HG02642 (cell line): ENCODE data around the gene KRT78.

Experiments used
- ATAC-seq: cut with Tn5 transposase; IDR thresholded peaks from one replicate; pipeline ENCODE4 v1.9.1; 2021; ENCODE audit warnings: mild to moderate bottlenecking; ENCODE audit not compliant: unreplicated experiment, poor library complexity

The KRT78 gene

GRCh38 chr12:52814710-52815155, 34.1 kb downstream of the KRT78 start:
- ATAC-seq: no peak

- no peak for ATAC-seq
Measured at GRCh38 chr12:52813885-52814709, 34.7 kb downstream of the KRT78 start, which contains the start of gene KRT4. TSS of gene KRT4 (minus strand) at chr12:52814116. CDS start at chr12:52814058, 58 bp downstream.

DNA sequence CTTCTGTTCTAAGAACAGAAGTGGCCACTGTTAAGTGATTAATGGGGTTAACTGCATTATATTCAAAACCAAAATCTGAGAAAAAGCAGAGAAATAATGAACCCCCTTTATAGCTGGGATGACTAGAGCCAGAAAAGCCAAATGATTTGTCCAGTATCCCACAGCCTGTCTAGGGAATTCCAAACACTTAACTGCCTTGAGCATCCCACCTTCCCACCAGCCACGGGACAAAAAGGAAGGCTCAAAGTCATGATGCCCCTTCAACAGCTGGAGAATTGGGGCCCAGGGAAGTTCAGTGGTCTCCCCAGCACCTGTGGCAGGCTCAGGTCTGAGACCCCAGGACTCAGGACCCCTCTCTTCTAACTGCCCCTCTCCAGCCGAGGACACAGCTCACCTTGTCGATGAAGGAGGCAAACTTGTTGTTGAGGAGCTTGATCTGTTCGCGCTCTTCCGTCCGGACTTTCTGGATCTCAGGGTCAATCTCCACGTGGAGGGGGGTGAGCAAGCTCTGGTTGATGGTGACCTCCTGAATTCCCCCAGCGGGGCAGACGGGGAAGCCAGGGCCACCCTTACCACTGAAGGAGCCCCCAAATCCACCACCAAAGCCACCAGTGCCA, 35.5 kb downstream of the KRT78 start:
- ATAC-seq: no peak

DNA sequence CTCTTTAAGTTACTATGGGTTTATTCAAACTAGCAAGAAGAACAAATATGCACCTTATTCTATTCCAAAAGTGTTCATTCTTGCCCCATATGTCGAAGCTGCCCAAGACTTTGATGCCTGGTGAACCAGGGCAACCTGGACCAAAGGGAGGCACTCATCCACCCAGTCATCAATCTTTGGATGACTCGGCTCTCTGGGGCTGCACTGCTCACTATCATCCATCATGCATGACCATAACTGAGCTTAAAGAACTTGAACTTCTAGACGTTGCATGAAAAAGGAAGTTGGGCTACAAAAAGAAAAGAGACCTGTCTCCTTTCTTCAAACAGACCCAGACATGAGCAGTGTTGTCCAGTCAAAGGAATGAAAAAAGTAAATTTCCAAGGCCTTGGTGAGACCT, 36.0 kb downstream of the KRT78 start:
- ATAC-seq: no peak

DNA sequence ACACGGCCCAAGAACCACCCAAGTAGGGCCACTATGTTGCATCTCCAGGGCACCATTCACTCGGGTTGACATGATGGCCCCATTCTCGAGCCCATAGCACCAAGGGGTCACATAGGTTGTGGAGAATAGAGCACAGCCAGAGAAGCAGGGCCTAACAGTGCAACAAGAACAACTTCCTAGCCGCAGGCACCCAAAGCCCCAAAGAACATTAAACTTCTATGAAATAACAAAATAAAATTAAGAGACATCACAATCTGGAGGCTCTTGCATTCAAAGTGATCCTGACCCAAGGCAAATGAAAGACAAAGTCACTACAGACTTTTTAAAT, 36.8 kb downstream of the KRT78 start:
- no peak for ATAC-seq

DNA sequence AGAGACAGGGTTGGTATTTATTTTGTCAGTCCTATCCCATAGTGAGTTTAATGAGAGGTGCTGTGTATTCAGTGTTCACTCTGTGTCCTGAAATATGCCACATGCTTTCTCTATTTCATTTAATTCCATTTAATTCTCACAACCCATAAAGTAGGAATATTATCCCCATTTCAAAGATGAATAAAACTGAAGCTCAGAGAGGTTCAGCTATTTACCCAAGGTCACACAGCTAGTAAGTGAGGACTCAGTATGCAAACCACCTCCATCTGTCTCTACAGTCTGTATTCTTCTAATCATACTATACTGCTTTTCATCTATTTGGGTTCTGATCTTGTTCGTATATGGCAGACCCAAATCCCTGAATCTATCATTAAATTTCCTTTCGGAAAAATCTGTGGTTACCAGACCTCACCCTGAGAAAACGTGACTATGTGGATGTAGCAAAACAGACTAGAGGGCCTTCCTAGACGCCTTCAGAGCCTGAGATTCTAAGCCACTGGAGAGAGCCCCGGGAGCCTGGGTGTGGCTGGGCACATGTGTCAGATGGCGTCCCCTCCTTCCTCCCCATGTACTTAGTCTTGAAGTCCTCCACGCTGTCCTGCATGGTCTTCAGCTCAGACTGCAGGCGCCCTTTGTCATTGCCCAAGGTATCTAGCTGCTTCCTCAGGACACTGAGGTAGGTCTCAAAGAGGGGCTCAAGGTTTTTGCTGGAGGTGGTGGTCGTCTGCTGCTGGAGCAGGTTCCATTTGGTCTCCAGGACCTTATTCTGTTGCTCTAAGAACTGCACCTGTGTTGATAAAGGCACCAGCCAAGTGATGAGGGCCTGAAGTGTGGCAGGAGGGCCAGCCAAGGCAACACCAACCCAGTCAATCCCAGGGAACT, 37.4 kb downstream of the KRT78 start:
- ATAC-seq: no peak

GRCh38 chr12:52810554-52810953, 38.2 kb downstream of the KRT78 start:
- ATAC-seq: no peak

DNA sequence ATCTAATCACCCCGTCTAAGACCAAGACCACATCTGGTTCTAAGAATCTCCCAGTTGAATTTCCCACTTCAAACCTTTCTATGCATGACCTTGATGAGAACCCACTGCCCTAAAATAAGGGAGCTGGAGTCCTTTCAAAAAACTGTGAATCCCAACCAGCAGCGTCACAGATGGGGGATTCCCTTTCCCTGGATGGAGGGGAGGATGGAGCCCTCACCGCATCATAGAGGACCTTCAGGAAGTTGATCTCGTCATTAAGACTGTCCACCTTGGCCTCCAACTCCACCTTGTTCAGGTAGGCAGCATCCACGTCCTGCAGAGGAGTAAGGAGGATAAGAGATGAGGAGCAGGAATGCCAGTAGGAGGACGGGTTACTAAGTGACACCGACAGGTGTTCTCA, 39.6 kb downstream of the KRT78 start:
- no peak for ATAC-seq

GRCh38 chr12:52808573-52809160, 40.1 kb downstream of the KRT78 start:
- ATAC-seq: no peak

DNA sequence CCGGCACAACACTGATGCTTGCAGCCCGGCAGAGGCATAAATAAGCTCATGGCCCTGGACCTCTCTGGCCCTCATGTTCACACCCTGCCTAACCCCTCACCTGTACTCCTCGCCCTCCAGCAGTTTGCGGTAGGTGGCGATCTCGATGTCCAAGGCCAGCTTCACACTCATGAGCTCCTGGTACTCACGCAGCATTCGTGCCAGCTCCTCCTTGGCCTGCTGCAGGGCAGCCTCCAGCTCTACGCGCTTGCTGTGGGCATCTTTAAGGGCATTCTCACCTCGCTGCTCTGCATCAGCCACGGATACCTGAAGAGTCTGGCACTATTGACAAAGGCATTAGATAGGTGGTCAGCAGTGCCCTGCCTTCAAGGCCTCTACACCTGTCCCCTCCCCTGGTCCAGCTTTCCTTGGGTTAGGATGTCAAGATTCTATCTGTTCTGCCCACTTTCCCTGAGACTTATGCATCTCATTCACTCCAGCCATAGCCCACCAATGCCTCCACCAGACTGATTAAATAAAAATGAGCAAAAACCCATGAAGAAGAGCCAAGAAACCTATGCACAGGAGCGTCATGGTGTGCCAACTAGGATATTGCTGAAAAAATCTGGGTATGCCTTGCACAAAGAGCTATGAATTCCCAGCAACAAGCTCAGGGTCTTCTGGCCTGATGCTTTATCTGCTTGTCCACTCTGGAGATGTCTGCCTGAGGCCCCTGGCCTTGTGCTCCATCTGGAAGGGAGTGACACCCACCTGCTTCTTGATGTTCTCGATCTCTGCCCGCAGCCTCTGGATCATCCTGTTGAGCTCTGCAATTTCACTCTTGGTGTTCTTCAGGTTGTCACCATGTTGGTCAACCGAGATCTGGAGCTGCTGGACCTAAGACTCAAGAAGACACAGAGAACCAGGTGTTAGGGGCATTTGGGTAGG, 41.0 kb downstream of the KRT78 start:
- no peak for ATAC-seq

GRCh38 chr12:52806821-52807543, 41.8 kb downstream of the KRT78 start:
- no peak for ATAC-seq

GRCh38 chr12:52806169-52806811, 42.5 kb downstream of the KRT78 start:
- ATAC-seq: no peak

- ATAC-seq: no peak
Measured at GRCh38 chr12:52805739-52806138, 43.1 kb downstream of the KRT78 start.

DNA sequence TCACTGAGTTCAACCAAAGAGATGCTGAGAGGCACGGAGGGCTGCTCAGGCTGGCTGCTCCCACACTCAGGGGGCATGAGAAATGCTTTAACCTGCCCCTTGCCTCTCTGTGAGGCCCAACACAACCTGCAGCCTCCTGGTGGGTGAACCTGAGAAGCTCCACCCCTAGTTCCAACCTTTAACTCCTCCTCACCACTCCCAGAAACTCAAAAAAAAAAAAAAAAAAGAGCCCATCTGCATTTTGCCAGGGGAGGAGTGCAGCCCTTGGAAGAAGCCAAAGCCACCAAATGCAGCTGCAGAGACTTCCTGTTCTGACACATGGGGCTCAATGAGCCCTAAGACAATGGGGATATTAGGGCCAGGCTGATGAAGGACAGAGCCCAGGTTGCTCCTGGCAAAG, 43.8 kb downstream of the KRT78 start:
- no peak for ATAC-seq

GRCh38 chr12:52802442-52802841, 46.4 kb downstream of the KRT78 start:
- ATAC-seq: no peak

GRCh38 chr12:52801773-52802172, 47.0 kb downstream of the KRT78 start:
- no peak for ATAC-seq

DNA sequence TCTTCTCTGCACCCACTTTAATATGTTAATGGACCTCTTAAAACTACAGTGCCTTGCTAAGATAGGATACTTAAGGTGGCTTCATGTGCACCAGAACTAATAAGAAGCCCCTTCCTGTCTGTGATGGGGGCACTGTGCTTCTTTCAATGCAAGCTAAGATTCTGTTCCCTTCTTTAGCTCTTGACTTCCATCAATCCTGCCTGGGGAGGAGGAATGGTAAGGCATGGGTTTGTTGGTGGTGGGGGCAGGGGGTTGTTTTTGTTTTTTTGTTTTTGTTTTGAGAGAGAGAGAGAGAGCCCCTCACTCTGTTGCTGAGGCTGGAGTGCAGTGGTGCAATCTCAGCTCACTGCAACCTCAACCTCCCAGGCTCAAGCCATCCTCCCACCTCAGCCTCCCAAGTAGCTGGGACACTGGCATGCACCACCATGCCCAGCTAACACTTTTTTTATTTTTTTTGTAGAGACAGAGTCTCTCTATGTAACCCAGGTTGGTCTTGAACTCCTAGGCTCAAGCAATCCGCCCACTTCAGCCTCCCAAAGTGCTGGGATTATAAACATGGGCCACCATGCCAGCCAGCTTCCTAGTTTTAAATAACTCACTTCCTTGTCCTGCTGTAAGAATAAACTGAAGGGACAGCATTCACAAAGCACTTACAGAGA, 48.4 kb downstream of the KRT78 start:
- no peak for ATAC-seq
